ENCODE results near the gene RPS3A.

- no peak for TF ChIP-seq CTCF (IDR thresholded peaks at IDR 0.05)
- no peak for TF ChIP-seq ZFX (IDR thresholded peaks at IDR 0.05; ENCODE audit: borderline replicate concordance)
These were observed 40.4 kb downstream of the RPS3A start for GRCh38 chr4:151139814-151140213.
